OCI-M2 (cell line): ENCODE results near the gene ELOVL1.
"Not testable (repeated sequence)": the region's sequence is repeated elsewhere in the genome, so short reads cannot be mapped to it uniquely, and the experiment has no call there.

ENCODE experiments used
- DNase-seq: peaks from one replicate; lab custom pipeline; 2025; ENCODE audit not compliant: unreplicated experiment; lab: John Stamatoyannopoulos, UW

ELOVL1 gene

DNA sequence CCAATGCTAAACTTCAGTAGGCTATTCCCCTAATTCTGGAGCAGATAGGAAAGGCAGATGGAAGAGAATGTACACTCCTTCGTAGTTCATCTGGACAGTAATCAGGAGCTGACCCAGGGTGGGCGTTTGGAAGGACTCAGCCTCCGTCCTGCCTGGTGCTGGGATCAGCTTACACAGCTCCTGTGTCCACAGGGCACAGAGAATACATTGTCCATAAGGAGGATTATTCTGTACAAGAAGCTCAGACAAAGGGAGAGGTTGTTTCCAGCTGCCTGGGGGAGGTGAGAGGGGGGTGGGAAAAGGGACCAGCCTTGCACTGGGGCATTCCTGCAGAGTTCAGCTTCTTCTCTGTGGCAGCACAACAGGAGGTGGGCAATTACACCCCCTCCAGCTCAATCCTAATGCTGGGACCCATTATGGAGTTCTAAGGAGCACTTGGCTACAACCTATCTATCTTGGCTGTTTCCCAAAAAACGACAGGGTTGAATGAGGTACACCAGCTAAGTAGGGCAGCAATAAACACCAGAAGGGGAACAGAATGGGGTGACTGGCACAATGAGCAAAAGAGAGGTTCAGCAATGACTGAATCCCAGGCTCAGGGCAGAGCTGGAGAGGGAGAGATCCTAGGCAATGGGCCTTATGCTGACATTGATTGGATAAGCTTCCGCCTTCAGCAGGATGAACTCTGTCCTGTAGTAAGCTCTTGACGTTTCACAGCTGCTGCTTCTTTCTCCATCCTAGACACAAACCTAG is 14.4 kb upstream of the ELOVL1 start:
- no peak for DNase-seq

GRCh38 chr1:43381612-43382011 is 13.8 kb upstream of the ELOVL1 start:
- DNase-seq: no peak

- DNase-seq: no peak
Observed at GRCh38 chr1:43379476-43379875, 11.7 kb upstream of the ELOVL1 start.

- DNase-seq: no peak
Observed at GRCh38 chr1:43377831-43378230, 10.0 kb upstream of the ELOVL1 start.

GRCh38 chr1:43376723-43377235 is 9.0 kb upstream of the ELOVL1 start:
- DNase-seq: no peak

- no peak for DNase-seq
Observed at GRCh38 chr1:43373066-43373940, 5.5 kb upstream of the ELOVL1 start.

DNA sequence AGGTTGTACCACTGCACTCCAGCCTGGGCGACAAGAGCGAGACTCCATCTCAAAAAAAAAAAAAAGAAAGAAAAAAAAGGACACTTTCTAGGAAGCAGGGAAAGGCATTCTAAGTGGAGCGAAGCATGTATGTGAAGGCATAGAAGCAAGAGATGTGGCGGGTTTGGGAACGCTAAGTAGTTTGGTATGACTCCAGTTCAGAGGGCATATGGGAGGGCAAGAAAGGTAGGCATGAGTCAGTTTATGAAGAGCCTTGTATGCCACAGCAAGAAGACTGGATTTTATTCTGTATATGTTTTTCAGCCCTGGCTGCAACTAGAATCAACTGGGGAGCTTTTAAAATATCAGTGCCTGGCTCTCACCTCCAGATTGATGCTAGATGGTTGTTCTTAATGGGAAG is 4.4 kb upstream of the ELOVL1 start:
- no peak for DNase-seq

- no peak for DNase-seq
Observed at GRCh38 chr1:43370564-43370963, 2.8 kb upstream of the ELOVL1 start.

GRCh38 chr1:43369779-43370178 is 2.0 kb upstream of the ELOVL1 start:
- DNase-seq: not testable (repeated sequence)

- DNase-seq: no peak
Observed at GRCh38 chr1:43368646-43369020, 822 bp upstream of the ELOVL1 start.

DNA sequence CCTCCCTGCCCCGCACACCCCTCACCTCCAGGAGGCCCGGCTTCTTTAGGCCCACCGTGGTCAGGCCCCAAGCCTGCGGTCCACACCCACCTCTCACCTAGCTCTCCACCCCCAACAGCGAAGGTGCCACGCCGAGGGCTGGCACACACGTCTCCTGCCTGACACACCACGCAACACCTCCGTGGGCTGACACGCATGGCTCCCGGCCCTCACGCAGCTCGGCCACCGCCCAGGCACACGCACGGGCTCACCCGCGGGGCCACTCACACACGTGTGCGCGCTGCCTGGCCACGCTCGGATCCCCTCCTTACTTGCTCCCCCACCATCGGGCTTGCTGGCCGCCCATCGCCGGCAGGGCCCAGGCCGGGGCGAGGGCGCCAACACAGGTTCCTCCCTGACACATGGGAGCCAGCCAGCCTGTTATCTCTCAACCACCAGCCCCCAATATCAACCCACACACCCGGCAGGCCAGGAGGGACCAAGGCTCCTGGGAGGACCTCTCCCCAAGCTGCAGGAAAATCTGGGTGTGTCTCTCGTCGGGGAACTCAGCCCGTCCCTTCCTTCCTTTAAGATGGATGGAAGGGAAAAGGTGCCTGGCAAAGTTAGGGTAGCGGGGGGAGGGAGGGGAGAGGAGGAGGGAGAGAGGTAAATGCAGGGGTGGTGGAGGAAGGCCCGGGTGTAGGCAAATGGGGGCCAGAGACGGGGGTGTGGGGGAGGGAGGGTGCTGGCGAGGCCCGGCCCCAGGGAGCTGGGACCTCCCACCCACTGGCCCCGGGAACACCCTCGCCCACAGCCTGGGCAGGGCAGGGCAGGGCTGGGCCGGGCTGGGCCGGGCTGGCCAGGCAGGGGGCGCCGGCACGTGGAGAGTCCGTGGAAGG is 546 bp downstream of the ELOVL1 start:
- DNase-seq: no peak

DNA sequence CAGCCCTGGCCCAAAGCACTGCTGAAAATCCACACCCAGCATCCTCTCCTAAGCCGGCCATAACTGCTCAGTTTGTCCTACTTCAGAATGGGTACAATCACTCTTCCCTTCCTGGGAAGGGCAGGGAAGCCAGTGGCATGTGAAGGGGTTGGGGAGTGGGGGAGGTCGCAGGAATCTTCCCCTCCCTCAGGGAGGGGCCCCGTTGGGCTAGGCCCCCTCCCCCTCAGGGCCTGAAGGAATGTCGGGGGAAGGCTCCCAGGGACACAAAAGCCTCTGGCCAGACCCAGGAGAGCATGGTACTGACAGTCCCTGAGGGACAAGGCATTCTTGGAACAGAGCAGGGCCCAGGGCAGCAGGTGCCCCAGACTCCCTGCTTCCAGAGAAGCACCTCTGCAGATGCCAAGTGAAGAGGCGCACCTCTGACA is 1.2 kb downstream of the ELOVL1 start:
- no peak for DNase-seq

GRCh38 chr1:43366179-43366578 is 1.6 kb downstream of the ELOVL1 start:
- no peak for DNase-seq

DNA sequence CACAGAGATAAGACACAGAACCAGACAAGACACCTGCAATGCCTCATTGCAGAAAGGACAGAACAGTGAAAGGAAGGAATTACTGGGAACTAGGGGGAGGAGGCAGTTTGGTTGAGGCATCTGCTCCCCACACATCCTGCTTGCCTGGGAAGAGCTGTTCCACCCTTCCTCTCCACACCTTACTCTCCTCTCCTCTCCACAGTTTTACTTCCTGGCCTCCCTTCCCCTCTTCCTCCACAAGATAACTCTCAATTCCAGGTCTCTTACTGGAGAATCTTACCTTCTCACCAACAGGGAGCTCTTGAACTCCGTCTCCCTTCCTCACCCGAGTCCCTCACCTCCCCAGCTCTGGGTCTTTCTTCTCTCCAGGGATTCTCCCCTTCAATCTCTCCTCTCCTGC is 2.1 kb downstream of the ELOVL1 start:
- DNase-seq: no peak

GRCh38 chr1:43363935-43364525 is 3.8 kb downstream of the ELOVL1 start:
- no peak for DNase-seq

- DNase-seq: no peak
Observed at GRCh38 chr1:43363283-43363934, 4.4 kb downstream of the ELOVL1 start.

GRCh38 chr1:43360616-43361015 is 7.2 kb downstream of the ELOVL1 start:
- DNase-seq: no peak

DNA sequence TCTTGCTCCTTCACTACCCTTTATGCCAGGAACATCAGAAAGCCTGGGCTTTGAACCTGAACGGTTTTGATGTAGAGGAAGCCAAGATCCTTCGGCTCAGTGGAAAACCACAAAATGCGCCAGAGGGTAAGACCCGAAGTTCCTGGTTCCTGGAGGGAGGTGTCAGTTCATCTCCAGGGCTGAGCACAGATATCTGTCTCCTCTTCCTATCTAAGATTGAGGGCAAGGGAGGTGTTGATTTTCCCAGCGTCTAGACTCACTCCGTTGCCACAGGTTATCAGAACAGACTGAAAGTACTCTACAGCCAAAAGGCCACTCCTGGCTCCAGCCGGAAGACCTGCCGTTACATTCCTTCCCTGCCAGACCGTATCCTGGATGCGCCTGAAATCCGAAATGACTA is 8.1 kb downstream of the ELOVL1 start:
- DNase-seq: no peak

- peak; percentile 70 for DNase-seq
Observed at GRCh38 chr1:43358746-43359693, 8.8 kb downstream of the ELOVL1 start, which contains the start of gene CDC20. CDC20 (plus strand) TSS chr1:43358981; CDS start chr1:43359216, 235 bp downstream.
